ENCODE results near the gene NAV2.
"Not testable (repeated sequence)": the region's sequence is repeated elsewhere in the genome, so short reads cannot be mapped to it uniquely, and the experiment has no call there.

The NAV2 gene

GRCh38 chr11:19886498-19886897, 173.9 kb downstream of the NAV2 start:
- H3K27ac ChIP-seq (ENCODE audit: low read depth, low read length) = no peak overlapping the region
- peaks cover 17% of the 10 kb centered on the region; the same call in 1 of the 2 replicates for H3K36me3 ChIP-seq (ENCODE audit: control insufficient read depth, insufficient read depth, low read length)
- peaks cover 8% of the 10 kb centered on the region; the same call in 1 of the 2 replicates for H3K4me1 ChIP-seq (ENCODE audit: control insufficient read depth, insufficient read depth, low read length)
- H3K9me3 ChIP-seq (ENCODE audit: control insufficient read depth, insufficient read depth, low read depth, low read length) = no peaks in the 10 kb centered on the region
- H3K9ac ChIP-seq (ENCODE audit: low read length) = no peak overlapping the region
- H3K4me3 ChIP-seq (ENCODE audit: low read depth, low read length) = no peak overlapping the region
- H3K27me3 ChIP-seq (ENCODE audit: control insufficient read depth, insufficient read depth, low read length) = no peaks in the 10 kb centered on the region

- Histone ChIP-seq H3K9me3 (ENCODE audit: control insufficient read depth, insufficient read depth, low read depth, low read length) (no peaks in the 10 kb centered on the region), H3K36me3 (ENCODE audit: control insufficient read depth, insufficient read depth, low read length) (peaks cover 9% of the 10 kb centered on the region; the same call in 1 of the 2 replicates), H3K27ac (ENCODE audit: low read depth, low read length) (no peak overlapping the region), H3K9ac (ENCODE audit: low read length) (no peak overlapping the region), H3K4me1 (ENCODE audit: control insufficient read depth, insufficient read depth, low read length) (peaks cover 8% of the 10 kb centered on the region; the same call in 1 of the 2 replicates), H3K27me3 (ENCODE audit: control insufficient read depth, insufficient read depth, low read length) (no peaks in the 10 kb centered on the region), H3K4me3 (ENCODE audit: low read depth, low read length) (no peak overlapping the region)
Observed at GRCh38 chr11:19887842-19888241, 175.2 kb downstream of the NAV2 start.

- H3K9me3 ChIP-seq (ENCODE audit: control insufficient read depth, insufficient read depth, low read depth, low read length) = no peaks in the 10 kb centered on the region
- no peaks in the 10 kb centered on the region for H3K27me3 ChIP-seq (ENCODE audit: control insufficient read depth, insufficient read depth, low read length)
- H3K9ac ChIP-seq (ENCODE audit: low read length) = no peak overlapping the region
- H3K4me3 ChIP-seq (ENCODE audit: low read depth, low read length) = no peak overlapping the region
- H3K27ac ChIP-seq (ENCODE audit: low read depth, low read length) = no peak overlapping the region
- H3K4me1 ChIP-seq (ENCODE audit: control insufficient read depth, insufficient read depth, low read length) = peaks cover 8% of the 10 kb centered on the region; the same call in 1 of the 2 replicates
- peaks cover 5% of the 10 kb centered on the region; the same call in 1 of the 2 replicates for H3K36me3 ChIP-seq (ENCODE audit: control insufficient read depth, insufficient read depth, low read length)
Observed at GRCh38 chr11:19889531-19889930, 176.9 kb downstream of the NAV2 start.

DNA sequence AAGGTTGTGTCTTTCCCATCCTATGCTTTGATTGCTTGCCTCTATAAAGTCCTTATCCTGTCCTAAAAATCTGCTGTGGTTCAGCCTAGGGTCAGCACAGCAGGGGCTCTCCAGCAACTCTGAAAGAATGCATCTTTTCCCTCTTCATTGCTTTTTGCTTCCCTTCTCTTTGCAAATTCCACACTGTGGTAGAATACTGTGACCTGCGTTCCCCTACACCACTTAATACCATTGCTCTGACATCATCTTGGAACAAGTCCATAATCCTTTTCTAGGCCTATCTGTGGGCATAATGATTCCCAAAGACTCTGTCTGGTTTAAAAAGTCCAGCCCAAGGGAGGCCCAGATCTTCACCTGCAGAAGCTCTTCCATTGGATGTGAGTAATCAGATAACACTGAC, 177.7 kb downstream of the NAV2 start:
- H3K27ac ChIP-seq (ENCODE audit: low read depth, low read length) = no peak overlapping the region
- H3K4me3 ChIP-seq (ENCODE audit: low read depth, low read length) = no peak overlapping the region
- H3K9ac ChIP-seq (ENCODE audit: low read length) = no peak overlapping the region
- no peaks in the 10 kb centered on the region for H3K27me3 ChIP-seq (ENCODE audit: control insufficient read depth, insufficient read depth, low read length)
- H3K36me3 ChIP-seq (ENCODE audit: control insufficient read depth, insufficient read depth, low read length) = peaks cover 2% of the 10 kb centered on the region; the same call in 1 of the 2 replicates
- H3K4me1 ChIP-seq (ENCODE audit: control insufficient read depth, insufficient read depth, low read length) = peaks cover 8% of the 10 kb centered on the region; the same call in 1 of the 2 replicates
- no peaks in the 10 kb centered on the region for H3K9me3 ChIP-seq (ENCODE audit: control insufficient read depth, insufficient read depth, low read depth, low read length)

- Histone ChIP-seq H3K9ac (ENCODE audit: low read length) (no peak overlapping the region), H3K9me3 (ENCODE audit: control insufficient read depth, insufficient read depth, low read depth, low read length) (no peaks in the 10 kb centered on the region), H3K36me3 (ENCODE audit: control insufficient read depth, insufficient read depth, low read length) (peaks cover 5% of the 10 kb centered on the region; the same call in 1 of the 2 replicates), H3K27me3 (ENCODE audit: control insufficient read depth, insufficient read depth, low read length) (no peaks in the 10 kb centered on the region), H3K4me1 (ENCODE audit: control insufficient read depth, insufficient read depth, low read length) (peaks cover 8% of the 10 kb centered on the region; the same call in 1 of the 2 replicates), H3K4me3 (ENCODE audit: low read depth, low read length) (no peak overlapping the region), H3K27ac (ENCODE audit: low read depth, low read length) (no peak overlapping the region)
Observed at GRCh38 chr11:19891022-19891421, 178.4 kb downstream of the NAV2 start.

- peaks cover 8% of the 10 kb centered on the region; the same call in 1 of the 2 replicates for H3K4me1 ChIP-seq (ENCODE audit: control insufficient read depth, insufficient read depth, low read length)
- H3K9ac ChIP-seq (ENCODE audit: low read length) = no peak overlapping the region
- H3K27ac ChIP-seq (ENCODE audit: low read depth, low read length) = no peak overlapping the region
- H3K27me3 ChIP-seq (ENCODE audit: control insufficient read depth, insufficient read depth, low read length) = no peaks in the 10 kb centered on the region
- no peak overlapping the region for H3K4me3 ChIP-seq (ENCODE audit: low read depth, low read length)
- H3K9me3 ChIP-seq (ENCODE audit: control insufficient read depth, insufficient read depth, low read depth, low read length) = no peaks in the 10 kb centered on the region
- peaks cover 4% of the 10 kb centered on the region; the same call in 1 of the 2 replicates for H3K36me3 ChIP-seq (ENCODE audit: control insufficient read depth, insufficient read depth, low read length)
Observed at GRCh38 chr11:19892387-19892786, 179.8 kb downstream of the NAV2 start.

- Histone ChIP-seq H3K9ac (ENCODE audit: low read length) (no peak overlapping the region), H3K36me3 (ENCODE audit: control insufficient read depth, insufficient read depth, low read length) (peaks cover 4% of the 10 kb centered on the region; the same call in 1 of the 2 replicates), H3K9me3 (ENCODE audit: control insufficient read depth, insufficient read depth, low read depth, low read length) (no peaks in the 10 kb centered on the region)
Observed at GRCh38 chr11:19892876-19893275, 180.2 kb downstream of the NAV2 start.

GRCh38 chr11:19894404-19894803, 181.8 kb downstream of the NAV2 start:
- Histone ChIP-seq H3K4me1 (ENCODE audit: control insufficient read depth, insufficient read depth, low read length) (peaks cover 8% of the 10 kb centered on the region; the same call in 1 of the 2 replicates), H3K9ac (ENCODE audit: low read length) (no peak overlapping the region), H3K9me3 (ENCODE audit: control insufficient read depth, insufficient read depth, low read depth, low read length) (no peaks in the 10 kb centered on the region), H3K4me3 (ENCODE audit: low read depth, low read length) (no peak overlapping the region), H3K36me3 (ENCODE audit: control insufficient read depth, insufficient read depth, low read length) (peaks cover 5% of the 10 kb centered on the region; the same call in 1 of the 2 replicates), H3K27me3 (ENCODE audit: control insufficient read depth, insufficient read depth, low read length) (no peaks in the 10 kb centered on the region), H3K27ac (ENCODE audit: low read depth, low read length) (no peak overlapping the region)

More at GRCh38 chr11:19892876-19893275, 180.2 kb downstream of the NAV2 start:
- H3K4me1 ChIP-seq (ENCODE audit: control insufficient read depth, insufficient read depth, low read length) = peaks cover 8% of the 10 kb centered on the region; the same call in 1 of the 2 replicates
- H3K27ac ChIP-seq (ENCODE audit: low read depth, low read length) = no peak overlapping the region
- no peaks in the 10 kb centered on the region for H3K27me3 ChIP-seq (ENCODE audit: control insufficient read depth, insufficient read depth, low read length)
- H3K4me3 ChIP-seq (ENCODE audit: low read depth, low read length) = no peak overlapping the region

GRCh38 chr11:19895037-19895436, 182.4 kb downstream of the NAV2 start:
- not testable (repeated sequence) for H3K36me3 ChIP-seq (ENCODE audit: control insufficient read depth, insufficient read depth, low read length); H3K9ac ChIP-seq (ENCODE audit: low read length); H3K27me3 ChIP-seq (ENCODE audit: control insufficient read depth, insufficient read depth, low read length); H3K9me3 ChIP-seq (ENCODE audit: control insufficient read depth, insufficient read depth, low read depth, low read length); H3K4me3 ChIP-seq (ENCODE audit: low read depth, low read length); H3K27ac ChIP-seq (ENCODE audit: low read depth, low read length); H3K4me1 ChIP-seq (ENCODE audit: control insufficient read depth, insufficient read depth, low read length)

GRCh38 chr11:19895776-19896175, 183.1 kb downstream of the NAV2 start:
- Histone ChIP-seq H3K27ac (ENCODE audit: low read depth, low read length) (no peak overlapping the region), H3K9me3 (ENCODE audit: control insufficient read depth, insufficient read depth, low read depth, low read length) (no peaks in the 10 kb centered on the region), H3K27me3 (ENCODE audit: control insufficient read depth, insufficient read depth, low read length) (no peaks in the 10 kb centered on the region), H3K4me1 (ENCODE audit: control insufficient read depth, insufficient read depth, low read length) (0 out of 2 replicates have a peak, but pooled peaks cover under 1% of the 10 kb centered on the region), H3K9ac (ENCODE audit: low read length) (no peak overlapping the region), H3K36me3 (ENCODE audit: control insufficient read depth, insufficient read depth, low read length) (peaks cover 5% of the 10 kb centered on the region; the same call in 1 of the 2 replicates), H3K4me3 (ENCODE audit: low read depth, low read length) (no peak overlapping the region)

DNA sequence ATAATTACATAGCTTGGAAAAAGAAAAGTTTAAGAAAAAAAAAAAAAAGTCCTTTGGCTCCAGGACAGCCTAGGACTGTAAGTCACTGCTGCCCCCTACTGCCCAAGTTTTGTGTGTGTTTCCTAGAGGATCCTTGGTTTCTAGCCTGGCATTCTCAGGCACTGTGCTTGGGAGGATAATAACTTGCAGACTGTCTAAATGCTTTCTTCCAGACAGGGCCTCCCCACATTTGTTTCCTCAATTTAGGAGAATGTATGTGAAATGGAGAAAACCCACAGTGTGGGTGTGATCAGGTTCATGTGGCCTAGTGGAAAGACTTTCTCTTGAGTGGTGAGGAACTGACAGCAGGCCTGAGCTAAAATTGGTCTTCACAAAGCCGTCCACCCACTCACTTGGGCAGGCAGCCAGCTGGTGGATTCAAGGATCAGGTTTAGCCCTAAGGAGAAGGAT, 191.0 kb downstream of the NAV2 start:
- no peaks in the 10 kb centered on the region for H3K27me3 ChIP-seq (ENCODE audit: control insufficient read depth, insufficient read depth, low read length)
- no peak overlapping the region for H3K27ac ChIP-seq (ENCODE audit: low read depth, low read length)
- H3K4me1 ChIP-seq (ENCODE audit: control insufficient read depth, insufficient read depth, low read length) = no peaks in the 10 kb centered on the region; the same call in 1 of the 2 replicates
- H3K4me3 ChIP-seq (ENCODE audit: low read depth, low read length) = no peak overlapping the region
- H3K9ac ChIP-seq (ENCODE audit: low read length) = no peak overlapping the region
- H3K36me3 ChIP-seq (ENCODE audit: control insufficient read depth, insufficient read depth, low read length) = no peaks in the 10 kb centered on the region; the same call in 1 of the 2 replicates
- H3K9me3 ChIP-seq (ENCODE audit: control insufficient read depth, insufficient read depth, low read depth, low read length) = no peaks in the 10 kb centered on the region

All from HUES6 (cell line).